Measurements from ENCODE around the gene OR56A3.

OR56A3 gene

GRCh38 chr11:5941951-5942350 is at the start of gene OR56A3:
Gene OR56A3, plus strand, starts transcription at chr11:5942251. Its CDS starts 5,096 bp downstream, at chr11:5947347.
- no peak within 1 kb of the TSS for H3K4me3 ChIP-seq (replicated peaks; ENCODE audit: low read depth, low read length)
- no peak for TF ChIP-seq CTCF (IDR thresholded peaks at IDR 0.05; ENCODE audit: low read depth, low read length, missing control alignments)
- no peak for DNase-seq (ENCODE audit: extremely low read depth, low read depth)

GRCh38 chr11:5892908-5893307 is 49.1 kb upstream of the OR56A3 start, which contains the start of gene OR52E5:
Gene OR52E5, plus strand, starts transcription at chr11:5893208. Its CDS starts 7,569 bp downstream, at chr11:5900777.
- H3K4me3 ChIP-seq (replicated peaks; ENCODE audit: low read depth, low read length), result no peak within 1 kb of the TSS
- no peak for TF ChIP-seq CTCF (IDR thresholded peaks at IDR 0.05; ENCODE audit: low read depth, low read length, missing control alignments)
- DNase-seq (ENCODE audit: extremely low read depth, low read depth), result no peak

GRCh38 chr11:5899534-5899933 is 42.5 kb upstream of the OR56A3 start:
- no peak overlapping the region for H3K4me3 ChIP-seq (replicated peaks; ENCODE audit: low read depth, low read length)
- no peak for TF ChIP-seq CTCF (IDR thresholded peaks at IDR 0.05; ENCODE audit: low read depth, low read length, missing control alignments)
- no peak for DNase-seq (ENCODE audit: extremely low read depth, low read depth)

GRCh38 chr11:5910540-5910939 is 31.5 kb upstream of the OR56A3 start:
- H3K4me3 ChIP-seq (replicated peaks; ENCODE audit: low read depth, low read length), result no peak overlapping the region
- TF ChIP-seq CTCF (IDR thresholded peaks at IDR 0.05; ENCODE audit: low read depth, low read length, missing control alignments), result no peak
- DNase-seq (ENCODE audit: extremely low read depth, low read depth), result no peak

GRCh38 chr11:5922749-5923426 is 19.2 kb upstream of the OR56A3 start:
- no peak for TF ChIP-seq CTCF (IDR thresholded peaks at IDR 0.05; ENCODE audit: low read depth, low read length, missing control alignments)
- no peak overlapping the region for H3K4me3 ChIP-seq (replicated peaks; ENCODE audit: low read depth, low read length)
- no peak for DNase-seq (ENCODE audit: extremely low read depth, low read depth)

GRCh38 chr11:5923427-5923776 is 18.6 kb upstream of the OR56A3 start:
- no peak overlapping the region for H3K4me3 ChIP-seq (replicated peaks; ENCODE audit: low read depth, low read length)
- TF ChIP-seq CTCF (IDR thresholded peaks at IDR 0.05; ENCODE audit: low read depth, low read length, missing control alignments), result no peak
- no peak for DNase-seq (ENCODE audit: extremely low read depth, low read depth)

GRCh38 chr11:5923794-5924193 is 18.3 kb upstream of the OR56A3 start:
- DNase-seq (ENCODE audit: extremely low read depth, low read depth), result no peak
- TF ChIP-seq CTCF (IDR thresholded peaks at IDR 0.05; ENCODE audit: low read depth, low read length, missing control alignments), result no peak
- no peak overlapping the region for H3K4me3 ChIP-seq (replicated peaks; ENCODE audit: low read depth, low read length)
